Esophagus squamous epithelium (tissue), 5 donors: Measurements from ENCODE around the gene ZNF653. TPM values are rescaled to one million over a fixed set of nuclear protein-coding genes. Genes with fewer than 3 reads are reported as not detected.

ENCODE experiments used
- DNase-seq: peaks from one replicate; lab custom pipeline; 2025; lab: John Stamatoyannopoulos, UW
- H3K27ac ChIP-seq, 4 donors: fragments of 200-600 bp; sonication (generic); one replicate each; pipeline ENCODE4 v1.5.1; 2016 to 2019; ENCODE audit warnings: mild to moderate bottlenecking in 1 of 4
- H3K27me3 ChIP-seq, 4 donors: fragments of 200-600 bp; sonication (generic); 1 replicate in 3 of 4; 2 replicates in 1 of 4; pipeline versions ENCODE4 v1.5.1 to v1.6.0; 2017 to 2021; ENCODE audit warnings: antibody characterized with exemption in 1 of 4
- H3K36me3 ChIP-seq, 3 donors: fragments of 200-600 bp; sonication (generic); one replicate each; pipeline ENCODE4 v1.5.1; 2016 to 2019
- H3K4me1 ChIP-seq, 3 donors: fragments of 200-600 bp; sonication (generic); one replicate each; pipeline ENCODE4 v1.5.1; 2017 to 2019
- H3K4me3 ChIP-seq, 4 donors: fragments of 200-600 bp; sonication (generic); 1 replicate in 3 of 4; 2 replicates in 1 of 4; pipeline ENCODE4 v1.5.1; 2016 to 2019; ENCODE audit warnings: mild to moderate bottlenecking in 2 of 4, moderate library complexity in 1 of 4
- H3K9me3 ChIP-seq, 3 donors: fragments of 200-600 bp; sonication (generic); one replicate each; pipeline ENCODE4 v1.5.1; 2016 to 2019
- POLR2A ChIP-seq, 4 donors: fragments of 450-650 bp; IDR thresholded peaks; one replicate each; pipeline ENCODE4 v1.6.1; 2017; ENCODE audit warnings: antibody characterized with exemption in 4 of 4, mild to moderate bottlenecking in 4 of 4, moderate library complexity in 3 of 4
- WGBS, 2 donors: methylation state at CpG; one replicate each; pipeline ENCODE4 v1.1.5; 2018; 5-methylcytosine and 5-hydroxymethylcytosine counted together
- intact Hi-C: fragments of 100-400 bp; cut with DNase I; formaldehyde crosslinking; loops from one replicate; pipeline ENCODE4 v1.15.0; 2022
- total RNA-seq, 4 donors: library from RNA; depleted of rRNA; stranded (reverse); fragments of >200 nt; gene quantifications; one replicate each; pipeline ENCODE4 v1.1.0, GENCODE V29; 2016
- TF ChIP-seq, protein P1 (sequence below), 6 experiments: fragments of 450-650 bp in 4 of 6; fragments of 200-600 bp in 2 of 6; sonication (generic) in 2 of 6; IDR thresholded peaks; one replicate each; pipeline ENCODE4 v1.5.1; 2016 to 2019; ENCODE audit warnings: antibody characterized with exemption in 6 of 6, mild to moderate bottlenecking in 4 of 6, moderate library complexity in 4 of 6
- donor health status: DM: yes; HTN: yes; CAD: no.

The ZNF653 gene
- total RNA-seq, 4 donors from 2014 or later, result 3.6 to 10.2 (median 5.0) TPM

GRCh38 chr19:11551603-11552235, 46.1 kb upstream of the ZNF653 start:
- Histone ChIP-seq H3K4me3 (no peak overlapping the region), H3K9me3 (no peaks in the 10 kb centered on the region), H3K27ac (peak overlapping the region; percentile 61 to 84 (median 78)), H3K36me3 (peaks cover 11 to 57% (median 12%) of the 10 kb centered on the region in 3 donors), H3K27me3 (no peaks in the 10 kb centered on the region), H3K4me1 (peaks cover 0 to 6% (median 2%) of the 10 kb centered on the region in 3 donors)
- WGBS, 2 donors, result 76 to 93% methylated on average over 3 to 5 of the region's 26 CpGs
- intact Hi-C loops, result no loop called here
- no peak for DNase-seq
- TF ChIP-seq, protein P1, sequence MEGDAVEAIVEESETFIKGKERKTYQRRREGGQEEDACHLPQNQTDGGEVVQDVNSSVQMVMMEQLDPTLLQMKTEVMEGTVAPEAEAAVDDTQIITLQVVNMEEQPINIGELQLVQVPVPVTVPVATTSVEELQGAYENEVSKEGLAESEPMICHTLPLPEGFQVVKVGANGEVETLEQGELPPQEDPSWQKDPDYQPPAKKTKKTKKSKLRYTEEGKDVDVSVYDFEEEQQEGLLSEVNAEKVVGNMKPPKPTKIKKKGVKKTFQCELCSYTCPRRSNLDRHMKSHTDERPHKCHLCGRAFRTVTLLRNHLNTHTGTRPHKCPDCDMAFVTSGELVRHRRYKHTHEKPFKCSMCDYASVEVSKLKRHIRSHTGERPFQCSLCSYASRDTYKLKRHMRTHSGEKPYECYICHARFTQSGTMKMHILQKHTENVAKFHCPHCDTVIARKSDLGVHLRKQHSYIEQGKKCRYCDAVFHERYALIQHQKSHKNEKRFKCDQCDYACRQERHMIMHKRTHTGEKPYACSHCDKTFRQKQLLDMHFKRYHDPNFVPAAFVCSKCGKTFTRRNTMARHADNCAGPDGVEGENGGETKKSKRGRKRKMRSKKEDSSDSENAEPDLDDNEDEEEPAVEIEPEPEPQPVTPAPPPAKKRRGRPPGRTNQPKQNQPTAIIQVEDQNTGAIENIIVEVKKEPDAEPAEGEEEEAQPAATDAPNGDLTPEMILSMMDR (IDR thresholded peaks at IDR 0.05), result peak in 2 of 6 experiments; percentile 4 to 5
- TF ChIP-seq POLR2A (IDR thresholded peaks at IDR 0.05), result peak in 1 of 4 donors; percentile 22

- Histone ChIP-seq H3K4me1 (no peaks in the 10 kb centered on the region), H3K27me3 (no peaks in the 10 kb centered on the region), H3K4me3 (no peak overlapping the region), H3K9me3 (no peaks in the 10 kb centered on the region), H3K27ac (peak overlapping the region in 3 of 4 donors; percentile 30 to 38 (median 36)), H3K36me3 (peaks cover 11 to 44% (median 12%) of the 10 kb centered on the region in 3 donors)
- no peak for DNase-seq
- 84 to 88% methylated on average over 6 to 7 of the region's 8 CpGs for WGBS, 2 donors
- TF ChIP-seq, protein P1 (IDR thresholded peaks at IDR 0.05), result no peak
- TF ChIP-seq POLR2A (IDR thresholded peaks at IDR 0.05), result no peak
- intact Hi-C loops, result no loop called here
Observed at GRCh38 chr19:11550265-11550664, 44.6 kb upstream of the ZNF653 start.

GRCh38 chr19:11549386-11549953, 43.8 kb upstream of the ZNF653 start:
- Histone ChIP-seq H3K27me3 (no peaks in the 10 kb centered on the region), H3K9me3 (no peaks in the 10 kb centered on the region), H3K4me3 (no peak overlapping the region), H3K4me1 (no peaks in the 10 kb centered on the region), H3K27ac (no peak overlapping the region), H3K36me3 (peaks cover 10 to 36% (median 10%) of the 10 kb centered on the region in 3 donors)
- intact Hi-C loops, result no loop called here
- TF ChIP-seq, protein P1 (IDR thresholded peaks at IDR 0.05), result no peak
- TF ChIP-seq POLR2A (IDR thresholded peaks at IDR 0.05), result no peak
- DNase-seq, result no peak
- 58 to 75% methylated on average over 6 to 15 of the region's 24 CpGs for WGBS, 2 donors

DNA sequence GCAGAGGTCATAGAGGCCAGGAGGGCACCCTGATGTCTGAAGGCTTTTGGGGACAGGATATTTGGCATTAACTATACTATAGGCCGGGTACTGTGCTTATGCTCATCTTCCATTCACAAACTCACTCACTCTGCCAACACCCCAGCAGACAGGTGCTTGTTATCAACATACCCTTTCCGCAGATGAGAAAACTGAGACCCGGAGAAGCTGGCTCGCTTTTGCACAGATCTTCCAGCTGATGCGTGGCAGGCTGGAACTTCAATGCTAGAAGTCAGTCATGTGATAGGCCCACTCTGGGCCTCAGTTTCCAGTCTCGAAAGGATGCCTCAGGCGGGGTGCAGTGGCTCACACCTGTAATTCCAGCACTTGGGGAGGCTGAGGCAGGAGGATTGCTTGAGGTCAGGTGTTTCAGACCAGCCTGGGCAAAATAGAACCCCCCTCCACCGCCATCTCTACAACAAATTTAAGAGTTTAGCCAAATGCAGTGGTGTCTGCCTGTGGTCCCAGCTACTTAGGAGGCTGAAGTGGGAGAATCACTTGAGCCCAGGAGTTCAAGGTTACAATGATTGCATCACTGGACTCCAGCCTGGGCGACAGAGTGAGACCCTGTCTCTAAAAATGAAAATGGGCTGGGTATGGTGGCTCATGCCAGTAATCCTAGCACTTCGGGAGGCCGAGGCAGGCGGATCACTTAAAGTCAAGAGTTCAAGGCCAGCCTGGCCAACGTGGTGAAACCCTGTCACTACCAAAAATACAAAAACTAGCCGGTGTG, 42.5 kb upstream of the ZNF653 start:
- intact Hi-C loops, result no loop called here
- Histone ChIP-seq H3K9me3 (no peaks in the 10 kb centered on the region), H3K36me3 (peaks cover 0 to 23% (median 3%) of the 10 kb centered on the region in 3 donors), H3K4me3 (no peak overlapping the region), H3K27ac (no peak overlapping the region), H3K27me3 (no peaks in the 10 kb centered on the region), H3K4me1 (no peaks in the 10 kb centered on the region)
- WGBS, 2 donors, result 85 to 89% methylated on average over 12 of the region's 14 CpGs
- TF ChIP-seq, protein P1 (IDR thresholded peaks at IDR 0.05), result no peak
- TF ChIP-seq POLR2A (IDR thresholded peaks at IDR 0.05), result no peak
- no peak for DNase-seq
